ENCODE data around the gene PRCP.

Gene PRCP

GRCh38 chr11:82796998-82797961 is 103.0 kb downstream of the PRCP start:
- CTCF ChIA-PET, result interaction anchor here (1.3 kb wide), 2 partner anchors 13 to 21 kb away, joined by 3 to 7 read pairs; no protein-coding TSS in a partner anchor
- POLR2A ChIA-PET, result no interaction called here
- no peak for DNase-seq (ENCODE audit: extremely low spot score)
- TF ChIP-seq CTCF (IDR thresholded peaks at IDR 0.05; ENCODE audit: control extremely low read depth, extremely low read depth, low read depth, missing control alignments), result no peak

- POLR2A ChIA-PET, result no interaction called here
- CTCF ChIA-PET, result interaction anchor here (0.9 to 2.9 kb wide), 3 partner anchors 18 to 49 kb away, joined by 3 to 8 read pairs (median 3); no protein-coding TSS in a partner anchor
- no peak for TF ChIP-seq CTCF (IDR thresholded peaks at IDR 0.05; ENCODE audit: control extremely low read depth, extremely low read depth, low read depth, missing control alignments)
- DNase-seq (ENCODE audit: extremely low spot score), result no peak
Observed at GRCh38 chr11:82794490-82794889, 105.7 kb downstream of the PRCP start.

GRCh38 chr11:82792822-82793569 is 107.2 kb downstream of the PRCP start:
- no peak for DNase-seq (ENCODE audit: extremely low spot score)
- CTCF ChIA-PET, result interaction anchor here (7.2 kb wide), 1 partner anchor 16 kb away, joined by 53 read pairs; no protein-coding TSS in a partner anchor
- POLR2A ChIA-PET, result no interaction called here
- no peak for TF ChIP-seq CTCF (IDR thresholded peaks at IDR 0.05; ENCODE audit: control extremely low read depth, extremely low read depth, low read depth, missing control alignments)

- no peak for TF ChIP-seq CTCF (IDR thresholded peaks at IDR 0.05; ENCODE audit: control extremely low read depth, extremely low read depth, low read depth, missing control alignments)
- ChIA-PET CTCF (interaction anchor here (7.2 kb wide), 1 partner anchor 16 kb away, joined by 53 read pairs; no protein-coding TSS in a partner anchor), POLR2A (no interaction called here)
- no peak for DNase-seq (ENCODE audit: extremely low spot score)
Observed at GRCh38 chr11:82792319-82792718, 107.9 kb downstream of the PRCP start.

GRCh38 chr11:82791779-82792178 is 108.5 kb downstream of the PRCP start:
- ChIA-PET CTCF (interaction anchor here (7.2 kb wide), 1 partner anchor 15 kb away, joined by 53 read pairs; no protein-coding TSS in a partner anchor), POLR2A (no interaction called here)
- no peak for TF ChIP-seq CTCF (IDR thresholded peaks at IDR 0.05; ENCODE audit: control extremely low read depth, extremely low read depth, low read depth, missing control alignments)
- no peak for DNase-seq (ENCODE audit: extremely low spot score)

- POLR2A ChIA-PET, result no interaction called here
- CTCF ChIA-PET, result interaction anchor here (7.2 kb wide), 1 partner anchor 14 kb away, joined by 53 read pairs; no protein-coding TSS in a partner anchor
- TF ChIP-seq CTCF (IDR thresholded peaks at IDR 0.05; ENCODE audit: control extremely low read depth, extremely low read depth, low read depth, missing control alignments), result no peak
- no peak for DNase-seq (ENCODE audit: extremely low spot score)
Observed at GRCh38 chr11:82790723-82791484, 109.3 kb downstream of the PRCP start.
